ENCODE results near the gene COPS8.

- TF ChIP-seq CTCF (IDR thresholded peaks at IDR 0.05): no peak
- no peak for TF ChIP-seq POLR2A (IDR thresholded peaks at IDR 0.05)
These were observed 43.6 kb upstream of the COPS8 start for GRCh38 chr2:237042101-237042500.

All from body of pancreas (tissue), 4 donors.